Upper lobe of right lung (tissue), 1 donor: ENCODE results near the gene OR52K2. TPM values are rescaled to one million over a fixed set of nuclear protein-coding genes. Genes with fewer than 3 reads are reported as not detected.
A peak's percentile ranks its signal among the peaks of the same experiment; 100 is the strongest.

ENCODE experiments used
- ATAC-seq: fragments of 200-7000 bp; cut with Tn5 transposase; one replicate; pipeline ENCODE4 v1.9.1; 2020; ENCODE audit warnings: mild to moderate bottlenecking, moderate library complexity
- DNase-seq: peaks from one replicate; pipeline ENCODE4 v3.0.0-alpha.2; 2020
- H3K27ac ChIP-seq: fragments of 200-600 bp; one replicate; pipeline ENCODE4 v1.8.0; 2022
- H3K27me3 ChIP-seq: fragments of 200-600 bp; one replicate; pipeline ENCODE4 v1.8.0; 2022; ENCODE audit warnings: mild to moderate bottlenecking
- H3K36me3 ChIP-seq: fragments of 200-600 bp; one replicate; pipeline ENCODE4 v1.8.0; 2022
- H3K4me1 ChIP-seq: fragments of 200-600 bp; one replicate; pipeline ENCODE4 v1.8.0; 2022
- H3K4me3 ChIP-seq: fragments of 200-600 bp; one replicate; pipeline ENCODE4 v1.8.0; 2022; ENCODE audit warnings: mild to moderate bottlenecking
- H3K9me3 ChIP-seq: fragments of 200-600 bp; one replicate; pipeline ENCODE4 v1.8.0; 2022
- intact Hi-C: fragments of 100-400 bp; cut with DNase I; formaldehyde crosslinking; loops from one replicate; pipeline ENCODE4 v1.11.0; 2022
- total RNA-seq: library from RNA; stranded (reverse); fragmentation: NEBNext Ultra II Directional; extraction: Animal tissue kit (Norgen Biotek cat#: 25700); gene quantifications from one replicate; pipeline ENCODE4 v1.2.1, GENCODE V29; 2021
- TF ChIP-seq, protein P1 (sequence below): fragments of 200-600 bp; IDR thresholded peaks from one replicate; pipeline ENCODE4 v1.8.0; 2022; ENCODE audit warnings: antibody characterized with exemption
- donor health status: DM: no; HTN: yes; CAD: no; lungs with severe emphysema.

OR52K2 gene
- total RNA-seq, 1 donor from 2014 or later, result not detected

DNA sequence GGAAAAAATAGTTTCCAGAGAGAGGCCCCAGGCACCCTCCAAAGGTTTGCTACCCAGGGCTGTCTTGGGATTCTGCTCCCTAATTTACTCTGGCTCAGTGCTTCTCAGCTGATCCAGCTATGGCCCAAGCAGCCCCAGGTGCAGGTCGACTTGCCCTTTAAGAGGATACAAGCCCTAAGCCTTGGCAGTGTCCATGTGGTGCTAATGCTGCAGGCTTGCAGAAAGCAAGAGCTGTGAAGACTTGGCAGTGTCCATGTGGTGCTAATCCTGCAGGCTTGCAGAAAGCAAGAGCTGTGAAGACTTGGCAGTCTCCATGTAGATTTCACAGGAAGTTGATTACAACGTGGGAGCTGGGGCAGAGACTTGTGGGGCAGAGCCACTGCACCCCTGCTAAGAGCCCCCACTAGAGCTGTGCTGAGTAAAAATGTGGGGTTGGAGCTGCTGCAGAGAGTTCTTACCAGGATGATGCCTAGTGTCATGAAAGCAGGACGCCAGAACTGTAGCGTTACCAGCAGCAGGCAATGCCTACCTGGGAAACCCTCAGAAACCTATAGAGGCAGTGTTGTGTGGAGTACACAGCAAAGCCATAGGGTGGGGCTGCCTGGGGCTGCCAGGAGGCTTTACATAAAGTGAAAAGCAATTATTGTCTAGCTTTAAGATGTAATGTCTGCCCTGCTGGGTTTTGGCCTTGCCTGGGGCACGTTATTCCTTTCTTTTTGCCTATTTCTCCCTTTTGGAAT, 17.2 kb downstream of the OR52K2 start:
- no peak overlapping the region for H3K4me3 ChIP-seq
- H3K4me1 ChIP-seq, result no peaks in the 10 kb centered on the region
- H3K36me3 ChIP-seq, result no peaks in the 10 kb centered on the region
- H3K27me3 ChIP-seq, result no peaks in the 10 kb centered on the region
- TF ChIP-seq, protein P1, sequence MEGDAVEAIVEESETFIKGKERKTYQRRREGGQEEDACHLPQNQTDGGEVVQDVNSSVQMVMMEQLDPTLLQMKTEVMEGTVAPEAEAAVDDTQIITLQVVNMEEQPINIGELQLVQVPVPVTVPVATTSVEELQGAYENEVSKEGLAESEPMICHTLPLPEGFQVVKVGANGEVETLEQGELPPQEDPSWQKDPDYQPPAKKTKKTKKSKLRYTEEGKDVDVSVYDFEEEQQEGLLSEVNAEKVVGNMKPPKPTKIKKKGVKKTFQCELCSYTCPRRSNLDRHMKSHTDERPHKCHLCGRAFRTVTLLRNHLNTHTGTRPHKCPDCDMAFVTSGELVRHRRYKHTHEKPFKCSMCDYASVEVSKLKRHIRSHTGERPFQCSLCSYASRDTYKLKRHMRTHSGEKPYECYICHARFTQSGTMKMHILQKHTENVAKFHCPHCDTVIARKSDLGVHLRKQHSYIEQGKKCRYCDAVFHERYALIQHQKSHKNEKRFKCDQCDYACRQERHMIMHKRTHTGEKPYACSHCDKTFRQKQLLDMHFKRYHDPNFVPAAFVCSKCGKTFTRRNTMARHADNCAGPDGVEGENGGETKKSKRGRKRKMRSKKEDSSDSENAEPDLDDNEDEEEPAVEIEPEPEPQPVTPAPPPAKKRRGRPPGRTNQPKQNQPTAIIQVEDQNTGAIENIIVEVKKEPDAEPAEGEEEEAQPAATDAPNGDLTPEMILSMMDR, result no peak
- H3K9me3 ChIP-seq, result peaks cover 6% of the 10 kb centered on the region
- no peak for ATAC-seq
- intact Hi-C loops, result no loop called here
- no peak for DNase-seq
- no peak overlapping the region for H3K27ac ChIP-seq

DNA sequence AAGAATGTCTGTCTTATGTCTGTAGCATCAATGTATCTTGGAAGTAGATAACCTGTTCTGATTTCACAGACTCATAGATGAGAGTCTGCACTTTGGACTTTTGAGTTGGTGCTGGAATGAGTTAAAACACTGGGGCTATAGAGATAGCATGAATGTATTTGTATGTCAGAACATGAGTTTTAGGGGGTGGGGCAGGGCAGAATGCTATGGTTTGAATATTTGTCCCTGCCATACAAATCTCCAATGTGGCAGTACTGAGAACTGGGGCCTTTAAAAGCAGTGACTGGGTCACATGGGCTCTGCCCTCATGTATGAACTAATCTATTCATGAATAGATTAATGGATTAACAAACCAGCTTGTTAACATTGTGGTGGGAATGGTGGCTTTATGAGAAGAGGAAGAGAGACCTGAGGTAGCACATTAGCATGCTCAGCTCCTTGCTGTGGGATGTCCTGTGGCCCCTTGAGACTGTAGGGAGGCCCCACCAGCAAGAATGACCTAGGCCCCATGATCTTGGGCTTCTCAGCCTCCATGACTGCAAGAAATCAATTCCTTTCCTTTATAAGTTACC, 17.9 kb downstream of the OR52K2 start:
- TF ChIP-seq, protein P1, result no peak
- Histone ChIP-seq H3K9me3 (peaks cover 6% of the 10 kb centered on the region), H3K27ac (no peak overlapping the region), H3K4me3 (no peak overlapping the region), H3K4me1 (no peaks in the 10 kb centered on the region), H3K36me3 (no peaks in the 10 kb centered on the region), H3K27me3 (no peaks in the 10 kb centered on the region)
- ATAC-seq (no peak), DNase-seq (no peak)
- intact Hi-C loops, result no loop called here

DNA sequence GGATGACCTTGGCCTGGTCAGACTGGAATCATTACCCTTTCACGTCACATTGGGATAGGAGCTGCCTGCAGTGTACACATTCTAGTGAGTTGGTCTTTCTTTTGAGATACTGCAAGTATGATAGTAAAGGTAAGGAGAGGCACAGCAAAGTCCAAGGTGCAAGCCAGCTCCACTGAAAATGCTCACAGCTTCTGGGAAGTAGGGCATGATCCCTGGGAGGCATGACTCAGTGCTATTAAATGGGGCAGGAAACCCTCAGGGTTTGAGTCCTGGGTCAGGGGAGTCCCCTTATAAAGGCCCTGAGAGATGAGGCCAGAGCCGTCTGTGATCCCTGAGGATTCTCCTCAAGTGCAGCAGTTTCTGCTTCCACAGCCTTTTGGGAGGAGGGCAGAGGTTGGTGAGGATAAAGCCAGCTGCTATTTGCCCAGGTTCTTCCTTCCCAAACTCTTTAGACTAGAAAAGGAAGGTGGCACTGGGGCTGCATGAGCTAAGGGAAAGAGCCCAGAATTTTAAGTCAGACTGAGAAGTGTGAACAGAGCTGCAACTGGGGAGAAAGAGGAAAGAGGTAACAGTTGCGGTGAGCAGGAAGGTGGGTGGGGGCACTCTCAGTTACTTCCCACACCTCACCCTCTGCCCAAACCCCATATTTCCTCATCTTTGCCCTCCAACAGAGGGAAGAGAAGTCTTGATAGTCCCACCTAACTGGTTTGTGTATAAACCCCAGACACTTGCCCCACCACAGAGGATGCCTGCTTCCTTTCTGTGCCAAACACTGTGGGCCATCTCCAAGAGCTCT, 18.9 kb downstream of the OR52K2 start:
- H3K27me3 ChIP-seq, result no peaks in the 10 kb centered on the region
- peak; percentile 59 for ATAC-seq

DNA sequence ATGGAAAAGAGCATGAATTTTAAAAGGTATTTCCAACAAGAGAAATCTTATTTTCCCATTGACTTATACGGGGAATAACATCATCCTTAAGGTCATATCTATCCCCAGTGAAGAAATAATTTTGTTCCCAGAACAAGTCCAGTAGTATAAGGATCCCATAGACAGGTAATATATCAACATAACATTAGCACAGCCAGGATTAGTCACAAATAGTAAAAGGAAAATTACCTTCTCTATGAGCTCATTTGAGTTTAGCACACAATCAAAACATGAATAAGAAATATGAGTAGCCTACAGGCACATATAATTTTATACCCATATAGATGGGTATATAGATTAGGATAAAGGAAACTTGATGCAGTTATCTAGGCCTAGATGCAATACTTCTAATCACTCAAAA, 30.5 kb downstream of the OR52K2 start:
- Histone ChIP-seq H3K27me3 (no peaks in the 10 kb centered on the region), H3K36me3 (no peaks in the 10 kb centered on the region), H3K4me1 (no peaks in the 10 kb centered on the region), H3K4me3 (no peak overlapping the region), H3K27ac (no peak overlapping the region), H3K9me3 (no peaks in the 10 kb centered on the region)
- TF ChIP-seq, protein P1, result no peak
- ATAC-seq, result no peak
- intact Hi-C loops, result no loop called here
- DNase-seq, result no peak

More for the DNA sequence above, 18.9 kb downstream of the OR52K2 start:
- H3K4me3 ChIP-seq, result no peak overlapping the region
- TF ChIP-seq, protein P1, result no peak
- peaks cover 6% of the 10 kb centered on the region for H3K9me3 ChIP-seq
- H3K36me3 ChIP-seq, result no peaks in the 10 kb centered on the region
- no peaks in the 10 kb centered on the region for H3K4me1 ChIP-seq
- no peak overlapping the region for H3K27ac ChIP-seq
- intact Hi-C loops, result no loop called here
- DNase-seq, result no peak

DNA sequence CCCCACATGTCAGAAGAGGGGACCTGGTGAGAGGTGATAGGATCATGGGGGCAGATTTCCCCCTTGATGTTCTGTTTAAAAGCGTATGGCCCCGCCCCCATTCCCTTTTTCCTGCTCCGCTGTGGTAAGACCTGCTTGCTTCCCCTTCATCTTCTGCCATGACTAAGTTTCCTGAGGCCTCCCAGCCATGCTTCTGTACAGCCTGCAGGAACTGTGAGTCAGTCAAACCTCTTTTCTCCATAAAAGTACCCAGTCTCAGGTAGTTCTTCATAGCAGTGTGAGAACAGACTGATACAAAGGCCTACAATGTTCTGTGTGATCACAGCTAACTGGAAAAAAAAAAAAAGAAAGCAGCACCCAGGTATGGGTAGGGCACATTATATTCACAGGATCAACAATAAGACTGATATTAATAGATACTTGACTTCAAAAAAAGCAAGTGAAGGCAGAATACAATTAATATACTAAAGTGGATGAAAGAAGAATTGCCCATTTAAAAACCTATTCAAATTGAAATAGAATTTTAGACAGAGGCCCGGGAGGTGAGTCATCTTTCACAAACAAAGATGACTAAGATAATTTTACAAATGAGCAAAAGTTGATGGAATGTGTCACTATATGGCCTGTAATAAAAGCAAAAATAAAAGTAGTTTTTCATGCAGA, 31.6 kb downstream of the OR52K2 start:
- intact Hi-C loops, result no loop called here
- TF ChIP-seq, protein P1, result no peak
- no peak for ATAC-seq

More for the DNA sequence above, 31.6 kb downstream of the OR52K2 start:
- Histone ChIP-seq H3K4me1 (no peaks in the 10 kb centered on the region), H3K9me3 (no peaks in the 10 kb centered on the region), H3K4me3 (no peak overlapping the region), H3K27ac (no peak overlapping the region), H3K36me3 (no peaks in the 10 kb centered on the region), H3K27me3 (no peaks in the 10 kb centered on the region)
- no peak for DNase-seq
